Ascending aorta (tissue), 2 donors: ENCODE measurements around the gene RBSN. TPM values are rescaled to one million over a fixed set of nuclear protein-coding genes. Genes with fewer than 3 reads are reported as not detected.
A peak's percentile ranks its signal among the peaks of the same experiment; 100 is the strongest.

Experiments used
- DNase-seq, 2 donors: peaks; one replicate each; pipeline ENCODE4 v3.0.0-alpha.2; 2019; ENCODE audit warnings: low spot score in 2 of 2
- H3K27ac ChIP-seq, 2 donors: fragments of 200-600 bp; sonication (generic); one replicate each; pipeline ENCODE4 v1.5.1; 2016 to 2017; ENCODE audit warnings: mild to moderate bottlenecking in 1 of 2
- H3K27me3 ChIP-seq: fragments of 200-600 bp; sonication (generic); one replicate; pipeline ENCODE4 v1.5.1; 2017
- H3K36me3 ChIP-seq, 2 donors: fragments of 200-600 bp; sonication (generic); one replicate each; pipeline ENCODE4 v1.5.1; 2016
- H3K4me1 ChIP-seq, 2 donors: fragments of 200-600 bp; sonication (generic); one replicate each; pipeline ENCODE4 v1.5.1; 2016 to 2017; ENCODE audit warnings: mild to moderate bottlenecking in 1 of 2
- H3K4me3 ChIP-seq, 2 donors: fragments of 200-600 bp; sonication (generic); one replicate each; pipeline ENCODE4 v1.5.1; 2016 to 2017; ENCODE audit warnings: mild to moderate bottlenecking in 1 of 2
- H3K9me3 ChIP-seq, 2 donors: fragments of 200-600 bp; sonication (generic); one replicate each; pipeline ENCODE4 v1.5.1; 2016
- intact Hi-C: fragments of 100-400 bp; cut with DNase I; formaldehyde crosslinking; loops from one replicate; pipeline ENCODE4 v1.15.1; 2023
- total RNA-seq: library from RNA; depleted of rRNA; stranded (reverse); fragments of >200 nt; gene quantifications from one replicate; pipeline ENCODE4 v1.1.0, GENCODE V29; 2016
- TF ChIP-seq, protein P1 (sequence below), 3 experiments: fragments of 200-600 bp in 2 of 3; fragments of 450-650 bp in 1 of 3; sonication (generic) in 2 of 3; IDR thresholded peaks; one replicate each; pipeline ENCODE4 v1.5.1; 2016 to 2019; ENCODE audit warnings: antibody characterized with exemption in 3 of 3, mild to moderate bottlenecking in 1 of 3, moderate library complexity in 1 of 3

The RBSN gene
- total RNA-seq, 1 donor from 2014 or later: 17.2 TPM

DNA sequence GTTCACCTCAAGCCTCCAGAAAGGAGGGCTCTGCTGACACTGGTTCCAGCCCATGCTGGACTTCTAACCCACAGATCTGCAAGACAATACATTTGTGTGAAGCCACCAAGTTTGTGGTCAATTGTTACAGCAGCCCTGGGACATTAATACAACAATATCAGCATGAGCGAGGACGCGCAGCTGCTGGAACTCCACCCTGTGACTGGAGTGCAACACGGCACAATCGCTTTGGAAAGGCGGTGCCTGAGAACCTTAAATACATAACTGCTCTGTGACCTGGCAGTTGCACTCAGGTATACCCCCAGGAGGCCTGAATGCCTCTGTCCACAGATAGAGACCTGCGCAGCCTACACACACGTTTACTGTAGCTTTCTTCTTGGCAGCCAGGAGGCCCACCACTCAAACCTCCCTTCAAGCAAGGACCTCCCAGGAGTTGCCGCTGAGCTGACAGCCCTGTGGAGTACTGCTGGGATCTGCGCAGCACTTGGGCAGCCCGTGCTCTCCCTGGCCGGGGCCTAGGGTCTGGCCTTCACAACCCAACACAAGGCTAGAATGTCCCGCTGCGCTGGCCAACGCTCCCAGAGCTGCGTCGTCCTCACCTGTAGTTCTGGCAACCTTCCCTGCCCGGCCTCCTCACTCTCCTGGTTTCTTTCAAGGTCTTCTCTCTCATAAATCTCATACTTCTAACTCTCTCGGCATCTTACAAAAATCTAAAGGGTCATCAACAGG lies 42.1 kb downstream of the RBSN start:
- no peak overlapping the region for H3K27ac ChIP-seq
- peaks cover 34 to 46% of the 10 kb centered on the region in 2 donors for H3K36me3 ChIP-seq
- intact Hi-C loops: no loop called here
- TF ChIP-seq, protein P1, sequence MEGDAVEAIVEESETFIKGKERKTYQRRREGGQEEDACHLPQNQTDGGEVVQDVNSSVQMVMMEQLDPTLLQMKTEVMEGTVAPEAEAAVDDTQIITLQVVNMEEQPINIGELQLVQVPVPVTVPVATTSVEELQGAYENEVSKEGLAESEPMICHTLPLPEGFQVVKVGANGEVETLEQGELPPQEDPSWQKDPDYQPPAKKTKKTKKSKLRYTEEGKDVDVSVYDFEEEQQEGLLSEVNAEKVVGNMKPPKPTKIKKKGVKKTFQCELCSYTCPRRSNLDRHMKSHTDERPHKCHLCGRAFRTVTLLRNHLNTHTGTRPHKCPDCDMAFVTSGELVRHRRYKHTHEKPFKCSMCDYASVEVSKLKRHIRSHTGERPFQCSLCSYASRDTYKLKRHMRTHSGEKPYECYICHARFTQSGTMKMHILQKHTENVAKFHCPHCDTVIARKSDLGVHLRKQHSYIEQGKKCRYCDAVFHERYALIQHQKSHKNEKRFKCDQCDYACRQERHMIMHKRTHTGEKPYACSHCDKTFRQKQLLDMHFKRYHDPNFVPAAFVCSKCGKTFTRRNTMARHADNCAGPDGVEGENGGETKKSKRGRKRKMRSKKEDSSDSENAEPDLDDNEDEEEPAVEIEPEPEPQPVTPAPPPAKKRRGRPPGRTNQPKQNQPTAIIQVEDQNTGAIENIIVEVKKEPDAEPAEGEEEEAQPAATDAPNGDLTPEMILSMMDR (IDR thresholded peaks at IDR 0.05): no peak
- H3K9me3 ChIP-seq: no peaks in the 10 kb centered on the region
- no peak for DNase-seq
- H3K27me3 ChIP-seq: no peaks in the 10 kb centered on the region
- no peak overlapping the region for H3K4me3 ChIP-seq
- H3K4me1 ChIP-seq: no peaks in the 10 kb centered on the region

DNA sequence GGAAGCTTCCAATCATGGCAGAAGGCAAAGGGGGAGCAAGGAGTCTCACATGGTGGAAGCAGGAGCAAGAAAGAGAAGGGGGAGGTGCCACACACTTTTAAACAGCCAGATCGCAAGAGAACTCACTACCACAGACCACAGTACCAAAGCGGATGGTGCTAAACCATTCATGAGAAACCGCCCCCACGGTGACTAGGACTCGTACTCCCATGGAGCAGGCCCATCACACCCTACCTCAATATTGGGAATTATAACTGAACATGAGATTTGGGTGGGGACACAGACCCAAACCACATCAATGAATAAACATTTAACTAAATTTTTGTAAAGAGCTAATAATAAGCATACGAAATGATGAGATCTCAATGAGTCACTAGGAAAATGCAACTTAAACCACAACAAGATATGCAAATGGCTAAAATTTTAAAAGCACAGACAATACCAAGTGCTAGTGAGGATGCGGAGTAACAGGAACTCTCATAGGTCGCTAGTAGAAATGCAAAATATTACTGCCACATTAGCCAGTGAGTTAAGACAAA lies 43.9 kb downstream of the RBSN start:
- DNase-seq: no peak
- H3K9me3 ChIP-seq: no peaks in the 10 kb centered on the region
- H3K36me3 ChIP-seq: peaks cover 38 to 59% of the 10 kb centered on the region in 2 donors
- H3K4me1 ChIP-seq: no peaks in the 10 kb centered on the region
- TF ChIP-seq, protein P1 (IDR thresholded peaks at IDR 0.05): no peak
- H3K27me3 ChIP-seq: no peaks in the 10 kb centered on the region
- no peak overlapping the region for H3K27ac ChIP-seq
- intact Hi-C loops: no loop called here
- H3K4me3 ChIP-seq: no peak overlapping the region

DNA sequence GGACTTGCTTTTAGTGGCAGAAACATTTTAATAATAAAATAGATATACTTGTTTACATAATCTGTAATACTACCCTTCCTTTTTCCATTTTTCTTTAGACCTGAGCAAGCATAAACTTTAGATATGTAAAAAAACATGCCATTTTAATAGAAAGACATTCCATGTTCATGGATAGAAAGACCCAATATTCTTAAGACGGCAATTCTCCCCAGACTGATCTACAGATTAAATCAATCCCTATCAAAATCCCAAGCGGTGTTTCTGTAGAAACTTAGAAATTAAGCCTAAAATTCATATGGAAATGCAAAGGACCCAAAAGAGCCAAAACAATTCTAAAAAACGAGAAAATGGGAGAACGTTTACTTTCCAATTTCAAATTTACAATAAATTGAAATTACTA lies 45.4 kb downstream of the RBSN start:
- Histone ChIP-seq H3K27ac (no peak overlapping the region), H3K36me3 (peaks cover 36 to 67% of the 10 kb centered on the region in 2 donors), H3K4me3 (no peak overlapping the region), H3K27me3 (no peaks in the 10 kb centered on the region), H3K9me3 (no peaks in the 10 kb centered on the region), H3K4me1 (no peaks in the 10 kb centered on the region)
- DNase-seq: no peak
- intact Hi-C loops: no loop called here
- TF ChIP-seq, protein P1 (IDR thresholded peaks at IDR 0.05): no peak

DNA sequence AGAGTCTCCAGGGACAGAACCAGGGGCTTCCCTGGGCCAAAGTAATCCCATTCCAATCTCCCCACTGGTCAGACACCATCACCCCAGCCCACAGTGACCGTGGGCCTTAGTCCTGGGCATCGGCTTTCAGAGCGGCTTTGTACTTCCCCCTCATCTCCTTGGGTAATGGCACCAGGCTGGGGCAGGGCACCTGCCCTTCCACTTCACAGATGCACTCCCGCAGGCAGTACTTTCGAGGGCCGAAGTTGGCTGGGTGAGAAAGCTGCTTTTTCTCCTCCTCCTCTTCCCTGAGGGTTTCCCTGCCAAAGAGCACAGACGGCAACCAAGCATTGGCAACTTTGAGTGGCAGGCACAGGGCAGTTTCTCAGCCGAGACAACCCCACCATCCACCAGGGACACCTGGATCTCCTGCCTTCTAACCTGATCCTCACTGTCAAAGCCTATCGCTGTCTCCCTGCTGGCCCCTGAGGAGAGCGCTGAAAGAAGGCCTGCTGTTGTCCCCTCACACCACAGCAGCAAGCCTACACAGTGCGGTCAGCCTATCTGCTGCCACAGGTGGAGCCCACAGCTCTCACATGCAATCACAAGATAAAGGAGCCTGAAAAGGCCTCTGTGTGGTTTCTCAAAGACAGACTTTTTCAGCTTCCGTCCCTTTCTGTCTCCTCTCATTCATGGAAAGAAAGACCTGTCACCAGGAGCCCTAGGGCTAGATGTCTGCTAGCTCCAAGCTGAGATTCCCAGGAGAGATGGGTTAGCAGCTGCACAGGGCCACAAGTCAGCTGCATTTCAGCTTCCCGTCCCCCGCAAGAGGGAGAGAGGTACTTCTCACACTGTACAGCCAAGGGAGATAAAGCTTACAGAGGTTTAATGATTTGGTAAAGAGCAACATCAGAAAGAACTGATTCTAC lies 46.4 kb downstream of the RBSN start:
- no peak for DNase-seq
- Histone ChIP-seq H3K9me3 (no peaks in the 10 kb centered on the region), H3K4me3 (no peak overlapping the region), H3K4me1 (no peaks in the 10 kb centered on the region), H3K27me3 (no peaks in the 10 kb centered on the region), H3K36me3 (peaks cover 40 to 68% of the 10 kb centered on the region in 2 donors), H3K27ac (no peak overlapping the region)
- TF ChIP-seq, protein P1 (IDR thresholded peaks at IDR 0.05): no peak
- intact Hi-C loops: no loop called here

DNA sequence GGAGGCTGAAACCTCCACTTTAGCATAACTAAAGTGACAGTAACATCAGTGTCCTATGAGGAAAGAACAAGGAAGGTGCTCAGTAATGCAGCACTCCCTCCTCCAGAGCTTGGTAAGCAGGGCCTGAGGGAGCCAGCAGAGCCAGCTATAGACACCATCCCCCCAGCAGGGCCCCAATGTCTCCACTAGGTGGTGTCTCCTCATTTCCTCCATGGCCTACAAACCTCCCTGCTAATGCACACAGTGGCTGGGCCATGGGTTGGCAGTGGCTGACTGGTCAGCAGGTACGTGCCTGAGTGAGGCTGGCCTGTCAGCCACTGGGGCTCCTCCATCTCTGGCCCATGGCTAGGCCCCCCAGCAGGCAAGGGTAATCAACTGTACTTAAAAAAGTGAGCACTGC lies 47.4 kb downstream of the RBSN start:
- intact Hi-C loops: no loop called here
- DNase-seq: no peak
- no peaks in the 10 kb centered on the region for H3K4me1 ChIP-seq
- no peaks in the 10 kb centered on the region for H3K27me3 ChIP-seq
- H3K4me3 ChIP-seq: no peak overlapping the region
- TF ChIP-seq, protein P1 (IDR thresholded peaks at IDR 0.05): peak in 2 of 3 experiments; percentile 18 to 35
- H3K36me3 ChIP-seq: peaks cover 39 to 68% of the 10 kb centered on the region in 2 donors
- no peaks in the 10 kb centered on the region for H3K9me3 ChIP-seq
- no peak overlapping the region for H3K27ac ChIP-seq
